ENCODE data around the gene TPPP. TPM values are rescaled to one million over a fixed set of nuclear protein-coding genes. Genes with fewer than 3 reads are reported as not detected.

TPPP gene
- total and polyA plus RNA-seq, 5 donors, result 12.2 to 30.1 (median 18.7) TPM

DNA sequence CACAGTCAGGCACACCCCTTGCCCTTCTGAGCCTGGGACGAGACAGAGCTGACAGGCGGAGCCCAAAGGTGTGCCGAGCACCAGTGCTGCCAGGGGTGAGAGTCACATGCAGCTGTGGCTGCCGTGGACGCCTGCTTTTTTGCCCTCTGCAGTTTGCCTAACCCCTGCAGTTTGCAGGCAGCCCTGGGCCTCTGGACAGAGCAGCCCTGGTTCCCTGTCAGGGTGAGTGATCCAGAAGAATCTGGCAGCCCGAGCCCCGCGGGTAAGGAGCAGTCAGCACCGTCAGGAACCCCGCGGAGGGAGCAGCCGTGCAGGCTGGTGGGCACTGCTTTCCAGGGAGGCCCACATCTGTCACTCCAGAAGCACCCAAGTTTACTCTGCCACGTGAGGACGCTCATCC, 50.7 kb downstream of the TPPP start:
- Histone ChIP-seq H3K4me1 (ENCODE audit: control insufficient read depth, insufficient read depth, low read length) (no peaks in the 10 kb centered on the region), H3K27ac (ENCODE audit: low read length) (no peak overlapping the region), H3K9me3 (ENCODE audit: control insufficient read depth, low read length) (no peaks in the 10 kb centered on the region), H3K27me3 (ENCODE audit: control insufficient read depth, insufficient read depth) (no peaks in the 10 kb centered on the region), H3K4me3 (ENCODE audit: low read length) (no peak overlapping the region)
- WGBS, result 96% methylated on average over 14 of the region's 14 CpGs
- DNase-seq, result no peak
- ATAC-seq, result no peak
- intact Hi-C loops (cut with DNase I), result no loop called here

DNA sequence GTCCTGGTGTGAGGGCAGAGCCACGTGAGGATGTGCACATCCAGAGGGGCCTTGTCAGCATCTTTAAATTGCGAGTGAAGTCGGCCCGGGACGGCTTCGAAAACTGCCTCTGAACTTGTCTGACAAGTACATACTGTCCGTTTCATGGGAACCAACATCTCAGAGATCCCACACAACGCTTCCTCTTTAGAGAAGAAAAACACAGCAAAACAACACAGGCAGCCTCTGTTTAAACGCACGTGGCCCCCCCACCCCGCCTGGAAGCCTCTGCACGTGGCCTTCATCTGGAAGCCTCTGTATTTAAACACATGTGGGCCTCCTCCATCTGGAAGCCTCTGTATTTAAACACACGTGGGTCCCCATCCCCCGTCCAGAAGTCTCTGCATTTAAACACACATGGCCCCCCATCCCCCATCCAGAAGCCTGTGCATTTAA, 51.8 kb downstream of the TPPP start:
- WGBS, result 84% methylated on average over 14 of the region's 14 CpGs
- no peak for ATAC-seq

DNA sequence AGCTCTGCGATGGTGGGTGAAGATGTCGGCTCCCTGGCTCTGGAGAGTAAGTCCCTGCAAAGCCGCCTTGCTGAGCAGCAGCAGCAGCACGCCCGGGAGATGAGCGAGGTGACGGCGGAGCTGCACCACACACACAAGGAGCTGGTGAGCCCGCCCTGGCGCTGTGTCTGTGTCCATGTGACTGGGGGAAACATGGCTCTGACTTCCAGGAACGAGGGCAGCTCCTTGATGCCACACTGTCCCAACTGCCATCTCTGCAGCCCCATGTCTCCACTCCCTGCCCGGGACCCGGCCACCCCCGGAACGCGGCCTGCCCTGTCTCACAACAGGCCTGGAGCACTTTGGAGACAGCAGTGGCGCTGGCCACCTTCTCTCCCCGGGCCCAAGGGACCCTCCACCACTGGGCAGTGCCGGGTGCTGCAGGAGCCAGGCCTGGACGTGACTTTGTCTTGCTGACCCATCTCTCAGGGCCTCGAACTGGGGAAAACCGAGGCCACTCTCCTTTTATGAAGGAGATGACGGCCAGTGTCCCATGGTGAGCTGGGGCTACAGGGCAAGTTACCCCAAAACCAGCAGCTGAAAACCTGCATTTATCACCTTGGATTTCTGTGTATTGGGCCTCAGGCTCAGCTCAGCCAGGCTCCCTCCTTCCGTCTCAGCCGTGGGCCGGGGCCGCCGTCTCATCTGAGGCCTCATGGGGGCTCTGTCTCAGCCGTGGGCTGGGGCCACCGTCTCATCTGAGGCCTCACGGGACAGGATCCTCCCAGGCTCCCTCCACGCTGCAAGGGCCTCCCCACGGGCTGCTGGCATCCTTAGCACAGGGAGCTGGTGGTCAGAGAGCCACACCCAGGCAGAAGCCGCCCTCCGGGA, 52.5 kb downstream of the TPPP start:
- Histone ChIP-seq H3K9me3 (ENCODE audit: control insufficient read depth, low read length) (peaks cover 1% of the 10 kb centered on the region), H3K27ac (ENCODE audit: low read length) (no peak overlapping the region), H3K27me3 (ENCODE audit: control insufficient read depth, insufficient read depth) (no peaks in the 10 kb centered on the region), H3K4me1 (ENCODE audit: control insufficient read depth, insufficient read depth, low read length) (no peaks in the 10 kb centered on the region), H3K4me3 (ENCODE audit: low read length) (no peak overlapping the region)
- intact Hi-C loops (cut with DNase I), result no loop called here
- no peak for DNase-seq
- ATAC-seq, result peak in 1 of 2 donors; percentile 9
- WGBS, result 91% methylated on average over 35 of the region's 35 CpGs

More for the DNA sequence above, 51.8 kb downstream of the TPPP start:
- intact Hi-C loops (cut with DNase I), result no loop called here
- Histone ChIP-seq H3K4me3 (ENCODE audit: low read length) (no peak overlapping the region), H3K9me3 (ENCODE audit: control insufficient read depth, low read length) (no peaks in the 10 kb centered on the region), H3K4me1 (ENCODE audit: control insufficient read depth, insufficient read depth, low read length) (no peaks in the 10 kb centered on the region), H3K27ac (ENCODE audit: low read length) (no peak overlapping the region), H3K27me3 (ENCODE audit: control insufficient read depth, insufficient read depth) (no peaks in the 10 kb centered on the region)
- DNase-seq, result no peak

DNA sequence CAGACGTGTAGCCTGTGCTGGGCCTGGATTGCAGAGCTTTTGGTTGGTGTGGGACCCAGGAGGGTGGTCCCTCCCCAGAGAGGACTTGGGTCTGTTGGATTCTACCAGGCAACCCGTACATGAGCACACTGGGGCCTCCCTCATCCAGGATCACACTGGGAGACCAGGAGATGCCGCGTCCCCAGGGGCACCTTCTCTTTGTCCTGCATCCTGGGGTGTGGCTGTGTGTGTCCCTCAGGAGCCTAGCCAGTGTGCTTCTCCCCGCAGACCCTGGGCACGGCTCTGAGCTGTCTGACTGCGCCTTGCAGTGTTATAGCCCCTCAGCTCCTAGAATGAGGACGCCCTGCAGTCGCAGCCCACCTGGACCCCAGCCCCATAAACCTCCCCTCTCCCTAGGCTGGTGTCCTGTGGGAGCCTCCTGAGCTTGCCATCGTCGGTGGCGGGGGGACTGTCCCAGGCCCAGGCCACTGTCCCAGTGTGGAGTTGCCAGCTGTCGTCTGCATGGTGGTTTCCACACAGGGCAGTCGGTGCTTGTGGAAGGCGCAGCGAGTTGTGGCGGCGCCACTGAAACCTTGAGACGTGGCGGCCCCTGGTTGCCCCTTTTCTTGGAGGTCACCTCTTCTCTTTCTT, 53.5 kb downstream of the TPPP start:
- intact Hi-C loops (cut with DNase I), result no loop called here
- ATAC-seq (no peak), DNase-seq (no peak)
- no peak overlapping the region for H3K27ac ChIP-seq (ENCODE audit: low read length)
- no peaks in the 10 kb centered on the region for H3K27me3 ChIP-seq (ENCODE audit: control insufficient read depth, insufficient read depth)
- WGBS, result 95% methylated on average over 20 of the region's 20 CpGs
- peaks cover 3% of the 10 kb centered on the region for H3K9me3 ChIP-seq (ENCODE audit: control insufficient read depth, low read length)
- no peak overlapping the region for H3K4me3 ChIP-seq (ENCODE audit: low read length)
- no peaks in the 10 kb centered on the region for H3K4me1 ChIP-seq (ENCODE audit: control insufficient read depth, insufficient read depth, low read length)

DNA sequence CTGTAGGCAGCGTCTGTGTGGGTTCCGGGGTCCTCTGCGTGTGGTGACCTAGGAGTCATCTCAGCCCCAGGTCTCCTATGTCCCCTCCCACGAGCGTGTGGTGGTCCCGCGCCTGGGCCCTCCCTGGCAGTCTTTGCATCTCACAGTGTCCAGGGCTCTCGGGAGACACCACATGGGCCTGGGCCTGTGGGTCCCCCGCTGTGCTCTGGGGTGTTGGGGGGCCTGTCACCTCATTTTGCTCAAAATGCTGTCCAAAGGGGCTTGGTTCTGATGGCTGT, 54.0 kb downstream of the TPPP start:
- ATAC-seq, result no peak
- 95% methylated on average over 9 of the region's 9 CpGs for WGBS
- intact Hi-C loops (cut with DNase I), result no loop called here

DNA sequence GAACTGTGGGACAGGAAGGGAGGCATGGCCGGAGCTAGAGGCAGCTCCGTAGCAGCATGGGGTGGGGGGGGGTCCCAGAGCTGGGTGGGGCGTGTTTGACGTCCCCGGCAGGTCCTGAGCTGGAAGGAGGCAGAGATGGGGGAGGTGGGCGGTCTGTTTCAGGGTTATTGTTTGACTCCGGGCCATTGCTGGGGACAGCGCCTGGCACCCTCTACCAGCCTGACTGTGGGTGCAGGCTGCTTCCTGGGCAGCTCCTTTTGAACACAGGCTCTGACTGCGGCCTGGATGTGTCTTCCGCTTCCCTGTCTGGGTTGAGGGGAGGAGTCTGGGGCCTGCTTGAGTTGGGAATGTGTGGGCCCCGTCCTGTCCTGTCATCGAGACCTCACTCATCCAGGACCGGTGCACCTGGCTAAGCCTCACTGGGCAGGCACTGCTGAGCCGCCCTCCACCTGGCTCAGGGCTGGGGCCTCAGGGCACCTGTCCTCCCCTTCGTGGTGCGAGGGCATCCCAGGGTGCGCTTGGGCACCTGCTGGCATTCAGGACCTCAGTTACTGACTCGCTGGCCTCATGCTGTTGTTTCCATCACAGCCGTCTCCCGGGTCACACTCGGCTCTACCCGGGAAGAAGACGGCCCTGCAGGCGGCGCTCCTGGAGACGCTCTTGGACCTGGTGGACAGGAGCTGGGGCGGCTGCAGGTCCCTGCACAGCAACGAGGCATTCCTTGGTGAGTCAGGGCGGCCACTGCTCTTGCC, 54.5 kb downstream of the TPPP start:
- Histone ChIP-seq H3K4me1 (ENCODE audit: control insufficient read depth, insufficient read depth, low read length) (no peaks in the 10 kb centered on the region), H3K27ac (ENCODE audit: low read length) (no peak overlapping the region), H3K9me3 (ENCODE audit: control insufficient read depth, low read length) (peaks cover 3% of the 10 kb centered on the region), H3K4me3 (ENCODE audit: low read length) (no peak overlapping the region), H3K27me3 (ENCODE audit: control insufficient read depth, insufficient read depth) (no peaks in the 10 kb centered on the region)
- ATAC-seq, result no peak
- intact Hi-C loops (cut with DNase I), result no loop called here
- DNase-seq, result no peak
- 94% methylated on average over 29 of the region's 29 CpGs for WGBS

More for the DNA sequence above, 54.0 kb downstream of the TPPP start:
- H3K27ac ChIP-seq (ENCODE audit: low read length), result no peak overlapping the region
- no peaks in the 10 kb centered on the region for H3K4me1 ChIP-seq (ENCODE audit: control insufficient read depth, insufficient read depth, low read length)
- peaks cover 3% of the 10 kb centered on the region for H3K9me3 ChIP-seq (ENCODE audit: control insufficient read depth, low read length)
- DNase-seq, result no peak
- H3K4me3 ChIP-seq (ENCODE audit: low read length), result no peak overlapping the region
- no peaks in the 10 kb centered on the region for H3K27me3 ChIP-seq (ENCODE audit: control insufficient read depth, insufficient read depth)

DNA sequence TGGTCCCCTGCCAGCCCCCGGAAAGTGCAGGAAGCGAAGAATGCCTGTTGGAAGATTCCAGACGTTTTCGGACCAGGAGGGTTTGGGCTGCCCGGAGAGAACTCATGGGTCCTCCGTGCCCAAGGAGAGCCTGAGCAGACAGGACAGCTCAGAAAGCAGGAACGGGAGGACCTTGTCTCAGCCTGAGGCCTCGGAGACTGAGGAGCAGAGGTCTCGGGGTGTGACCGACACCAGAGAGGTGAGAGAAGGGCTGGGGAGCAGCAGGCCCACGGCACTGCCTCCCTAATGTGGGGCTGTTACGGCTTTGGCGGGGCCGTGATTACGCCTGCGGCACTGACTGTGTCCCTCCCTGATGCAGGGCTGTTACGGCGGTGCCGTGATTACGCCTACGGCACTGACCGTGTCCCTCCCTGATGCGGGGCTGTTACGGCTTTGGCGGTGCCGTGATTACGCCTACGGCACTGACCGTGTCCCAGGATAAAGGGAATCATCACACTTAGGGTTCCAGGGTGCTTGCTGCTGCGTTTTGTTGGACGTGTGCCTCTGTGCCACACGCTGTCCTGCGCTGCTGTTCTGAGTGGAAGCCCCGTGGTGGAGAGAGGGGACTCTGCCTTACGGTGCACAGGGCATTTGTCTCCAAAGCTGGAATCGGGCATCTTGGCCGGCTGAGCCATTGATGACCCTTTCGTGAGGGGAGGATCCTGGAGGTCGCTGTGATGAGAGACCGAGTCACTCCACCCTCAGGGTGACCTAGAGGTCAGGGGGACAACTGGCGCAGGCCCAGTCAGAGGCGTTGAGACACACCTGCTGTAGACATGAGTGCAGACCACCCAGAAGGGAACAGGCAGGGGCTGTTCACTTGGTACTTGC, 55.3 kb downstream of the TPPP start:
- H3K27me3 ChIP-seq (ENCODE audit: control insufficient read depth, insufficient read depth), result no peaks in the 10 kb centered on the region
- 94% methylated on average over 42 of the region's 42 CpGs for WGBS
- DNase-seq (no peak), ATAC-seq (no peak)
- peaks cover 3% of the 10 kb centered on the region for H3K9me3 ChIP-seq (ENCODE audit: control insufficient read depth, low read length)
- H3K4me3 ChIP-seq (ENCODE audit: low read length), result no peak overlapping the region
- intact Hi-C loops (cut with DNase I), result no loop called here
- no peak overlapping the region for H3K27ac ChIP-seq (ENCODE audit: low read length)
- no peaks in the 10 kb centered on the region for H3K4me1 ChIP-seq (ENCODE audit: control insufficient read depth, insufficient read depth, low read length)

DNA sequence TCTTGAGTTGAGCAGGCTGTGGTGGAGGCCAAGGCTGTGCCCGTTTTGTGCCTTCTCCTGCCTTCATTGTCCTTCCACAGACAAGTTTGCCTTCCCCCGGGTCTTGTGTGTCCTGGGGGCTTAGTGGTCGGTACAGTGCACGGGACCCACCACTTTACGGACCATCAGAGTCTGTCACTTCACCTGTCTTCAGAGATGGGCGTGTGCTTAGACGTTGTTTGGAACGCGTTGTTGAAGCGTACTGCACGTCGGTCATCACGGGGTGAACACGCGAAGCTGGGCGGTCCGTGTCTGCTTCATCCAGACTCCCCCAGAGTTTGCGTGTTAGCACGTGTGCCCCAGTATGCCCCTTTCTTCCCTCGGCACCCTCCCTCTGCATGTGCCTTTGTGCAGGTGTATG, 56.2 kb downstream of the TPPP start:
- H3K27me3 ChIP-seq (ENCODE audit: control insufficient read depth, insufficient read depth), result no peaks in the 10 kb centered on the region
- ATAC-seq (no peak), DNase-seq (no peak)

DNA sequence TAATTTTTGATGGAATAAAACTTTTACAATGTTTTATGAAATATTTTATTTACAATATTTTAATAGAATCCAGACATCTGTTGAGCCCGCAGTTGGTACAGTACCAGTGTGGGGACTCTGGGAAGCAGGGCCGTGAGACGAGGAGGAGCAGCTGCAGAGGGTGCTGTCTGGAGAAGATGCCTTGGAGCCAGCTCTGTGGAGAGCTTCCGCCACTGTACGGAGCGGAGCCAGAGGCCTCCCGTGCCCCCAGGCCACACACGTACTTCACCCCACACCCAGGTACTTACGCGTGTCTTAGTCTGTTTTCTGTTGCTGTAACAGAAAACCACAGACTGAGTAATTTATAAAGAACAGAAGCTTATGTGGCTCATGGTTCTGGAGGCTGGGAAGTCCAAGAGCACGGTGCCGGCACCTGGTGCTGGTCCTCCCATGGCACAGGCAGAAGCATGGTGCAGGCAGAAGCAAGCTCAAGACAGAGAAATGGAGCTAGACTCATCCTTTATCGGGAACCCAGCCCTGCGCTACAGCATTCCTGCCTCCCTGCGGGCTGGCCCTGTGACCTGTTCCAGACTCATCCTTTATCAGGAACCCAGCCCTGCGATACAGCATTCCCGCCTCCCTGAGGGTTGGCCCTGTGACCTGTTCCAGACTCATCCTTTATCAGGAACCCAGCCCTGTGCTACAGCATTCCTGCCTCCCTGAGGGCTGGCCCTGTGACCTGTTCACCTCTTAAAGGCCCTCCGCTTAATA, 57.7 kb downstream of the TPPP start:
- Histone ChIP-seq H3K9me3 (ENCODE audit: control insufficient read depth, low read length) (peaks cover 3% of the 10 kb centered on the region), H3K4me3 (ENCODE audit: low read length) (no peak overlapping the region), H3K4me1 (ENCODE audit: control insufficient read depth, insufficient read depth, low read length) (no peaks in the 10 kb centered on the region), H3K27ac (ENCODE audit: low read length) (no peak overlapping the region), H3K27me3 (ENCODE audit: control insufficient read depth, insufficient read depth) (no peaks in the 10 kb centered on the region)
- 94% methylated on average over 18 of the region's 18 CpGs for WGBS
- ATAC-seq (no peak), DNase-seq (no peak)
- intact Hi-C loops (cut with DNase I), result no loop called here

More for the DNA sequence above, 56.2 kb downstream of the TPPP start:
- Histone ChIP-seq H3K27ac (ENCODE audit: low read length) (no peak overlapping the region), H3K4me1 (ENCODE audit: control insufficient read depth, insufficient read depth, low read length) (no peaks in the 10 kb centered on the region), H3K9me3 (ENCODE audit: control insufficient read depth, low read length) (peaks cover 3% of the 10 kb centered on the region), H3K4me3 (ENCODE audit: low read length) (no peak overlapping the region)
- intact Hi-C loops (cut with DNase I), result no loop called here
- 91% methylated on average over 20 of the region's 20 CpGs for WGBS

DNA sequence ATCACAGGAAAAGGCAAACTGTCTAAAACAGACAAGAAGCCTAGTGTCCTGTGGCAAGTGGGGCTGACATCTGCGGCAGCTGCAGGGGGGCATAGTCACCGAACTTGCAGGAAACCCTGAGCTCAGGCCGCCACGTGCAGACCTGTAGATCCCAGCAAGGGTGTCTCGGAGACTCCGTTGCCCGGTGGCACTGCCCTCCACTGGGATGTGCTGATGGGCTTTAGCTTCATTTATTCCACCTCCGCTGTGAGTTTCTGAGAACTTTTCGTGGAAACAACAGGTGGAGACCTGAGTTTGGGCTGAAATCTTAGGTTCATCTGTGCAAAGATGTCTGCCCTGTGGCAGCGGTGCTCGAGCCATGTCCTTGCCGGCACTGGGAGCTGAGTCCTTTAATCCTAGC, 59.0 kb downstream of the TPPP start:
- WGBS, result 94% methylated on average over 12 of the region's 12 CpGs
- Histone ChIP-seq H3K4me3 (ENCODE audit: low read length) (no peak overlapping the region), H3K4me1 (ENCODE audit: control insufficient read depth, insufficient read depth, low read length) (no peaks in the 10 kb centered on the region), H3K27me3 (ENCODE audit: control insufficient read depth, insufficient read depth) (no peaks in the 10 kb centered on the region), H3K27ac (ENCODE audit: low read length) (no peak overlapping the region), H3K9me3 (ENCODE audit: control insufficient read depth, low read length) (peaks cover 3% of the 10 kb centered on the region)
- ATAC-seq (no peak), DNase-seq (no peak)
- intact Hi-C loops (cut with DNase I), result no loop called here

Data from right cardiac atrium (tissue), 5 donors.